Measurements from ENCODE around the gene VTI1A. TPM values are rescaled to one million over a fixed set of nuclear protein-coding genes. Genes with fewer than 3 reads are reported as not detected.
"Not testable (repeated sequence)": the region's sequence is repeated elsewhere in the genome, so short reads cannot be mapped to it uniquely, and the experiment has no call there.

Gene VTI1A
- total and polyA plus RNA-seq, 12 donors: 5.2 to 64.1 (median 22.0) TPM

- no peaks in the 10 kb centered on the region for H3K36me3 ChIP-seq (replicated peaks in 1 of 2)
- WGBS, 4 donors: 86 to 98% (median 92%) methylated on average over 5 of the region's 5 CpGs
- no peak for TF ChIP-seq POLR2A (IDR thresholded peaks at IDR 0.05)
- no peaks in the 10 kb centered on the region for H3K4me1 ChIP-seq (replicated peaks in 1 of 2)
- intact Hi-C loops (cut with DNase I): no loop called here
- H3K9me3 ChIP-seq (replicated peaks in 1 of 3): no peaks in the 10 kb centered on the region
- no peak overlapping the region for H3K4me3 ChIP-seq
- no peak overlapping the region for H3K27ac ChIP-seq
- no peaks in the 10 kb centered on the region for H3K27me3 ChIP-seq
- no peak for DNase-seq
These were observed 410.5 kb downstream of the VTI1A start for GRCh38 chr10:112857493-112857892.

- Histone ChIP-seq H3K36me3 (replicated peaks in 1 of 2) (no peaks in the 10 kb centered on the region), H3K27ac (no peak overlapping the region), H3K27me3 (no peaks in the 10 kb centered on the region), H3K9me3 (replicated peaks in 1 of 3) (peaks cover 0 to 4% (median 0%) of the 10 kb centered on the region in 3 donors), H3K4me1 (replicated peaks in 1 of 2) (no peaks in the 10 kb centered on the region), H3K4me3 (no peak overlapping the region)
- 68 to 73% (median 71%) methylated on average over 10 of the region's 10 CpGs for WGBS, 4 donors
- TF ChIP-seq CTCF (IDR thresholded peaks at IDR 0.05): no peak
- TF ChIP-seq POLR2A (IDR thresholded peaks at IDR 0.05): no peak
- intact Hi-C loops (cut with DNase I): no loop called here
- DNase-seq: no peak
These were observed 412.1 kb downstream of the VTI1A start for GRCh38 chr10:112858986-112859651.

GRCh38 chr10:112859793-112860192 lies 412.8 kb downstream of the VTI1A start:
- H3K36me3 ChIP-seq (replicated peaks in 1 of 2): no peaks in the 10 kb centered on the region
- H3K9me3 ChIP-seq (replicated peaks in 1 of 3): peaks cover 0 to 8% (median 0%) of the 10 kb centered on the region in 3 donors
- TF ChIP-seq POLR2A (IDR thresholded peaks at IDR 0.05): no peak
- no peak for TF ChIP-seq CTCF (IDR thresholded peaks at IDR 0.05)
- no peak for DNase-seq
- WGBS, 4 donors: 79 to 89% (median 86%) methylated on average over 4 of the region's 4 CpGs
- no peak overlapping the region for H3K27ac ChIP-seq
- intact Hi-C loops (cut with DNase I): no loop called here
- no peaks in the 10 kb centered on the region for H3K27me3 ChIP-seq
- no peaks in the 10 kb centered on the region for H3K4me1 ChIP-seq (replicated peaks in 1 of 2)
- no peak overlapping the region for H3K4me3 ChIP-seq

- H3K27ac ChIP-seq; H3K4me3 ChIP-seq; H3K36me3 ChIP-seq (replicated peaks in 1 of 2); H3K4me1 ChIP-seq (replicated peaks in 1 of 2); H3K27me3 ChIP-seq; H3K9me3 ChIP-seq (replicated peaks in 1 of 3); DNase-seq; intact Hi-C loops (cut with DNase I): not testable (repeated sequence)
- WGBS, 4 donors: 72 to 92% (median 78%) methylated on average over 2 of the region's 2 CpGs
These were observed 416.4 kb downstream of the VTI1A start for GRCh38 chr10:112863461-112863860.

Small RNA genes lying within 50 kb of the gene (microRNA-seq; reads per million reads assigned to microRNA genes)
- gene MIR4295: 0 reads per million in 3 donors

Small RNA genes lying within 50 kb of the gene (small RNA-seq; reads per million reads assigned to genes)
- gene AC022018.1 (0 reads per million in 2 donors), gene MIR4295 (0 reads per million in 2 donors)

Other genes starting within 250 kb of the VTI1A start
- not detected for gene TECTB, start 163.8 kb upstream of the VTI1A start, total RNA-seq
- gene TECTB, start 163.8 kb upstream of the VTI1A start, polyA plus RNA-seq: not detected
- 1 to 10 TPM; 2.1 to 8.6 (median 6.2) TPM for gene ACSL5, start 73.1 kb upstream of the VTI1A start, total RNA-seq
- gene ACSL5, start 73.1 kb upstream of the VTI1A start, polyA plus RNA-seq: 1 to 10 TPM; 4.9 to 7.5 (median 7.4) TPM
- 10 to 100 TPM; 10.8 to 36.7 (median 26.6) TPM for gene ZDHHC6, start 301 bp upstream of the VTI1A start, total RNA-seq
- 10 to 100 TPM; 43.2 to 51.9 (median 48.8) TPM for gene ZDHHC6, start 301 bp upstream of the VTI1A start, polyA plus RNA-seq

Measured in adrenal gland (tissue), 12 donors.